ENCODE results near the gene AHCYL2.

The AHCYL2 gene

DNA sequence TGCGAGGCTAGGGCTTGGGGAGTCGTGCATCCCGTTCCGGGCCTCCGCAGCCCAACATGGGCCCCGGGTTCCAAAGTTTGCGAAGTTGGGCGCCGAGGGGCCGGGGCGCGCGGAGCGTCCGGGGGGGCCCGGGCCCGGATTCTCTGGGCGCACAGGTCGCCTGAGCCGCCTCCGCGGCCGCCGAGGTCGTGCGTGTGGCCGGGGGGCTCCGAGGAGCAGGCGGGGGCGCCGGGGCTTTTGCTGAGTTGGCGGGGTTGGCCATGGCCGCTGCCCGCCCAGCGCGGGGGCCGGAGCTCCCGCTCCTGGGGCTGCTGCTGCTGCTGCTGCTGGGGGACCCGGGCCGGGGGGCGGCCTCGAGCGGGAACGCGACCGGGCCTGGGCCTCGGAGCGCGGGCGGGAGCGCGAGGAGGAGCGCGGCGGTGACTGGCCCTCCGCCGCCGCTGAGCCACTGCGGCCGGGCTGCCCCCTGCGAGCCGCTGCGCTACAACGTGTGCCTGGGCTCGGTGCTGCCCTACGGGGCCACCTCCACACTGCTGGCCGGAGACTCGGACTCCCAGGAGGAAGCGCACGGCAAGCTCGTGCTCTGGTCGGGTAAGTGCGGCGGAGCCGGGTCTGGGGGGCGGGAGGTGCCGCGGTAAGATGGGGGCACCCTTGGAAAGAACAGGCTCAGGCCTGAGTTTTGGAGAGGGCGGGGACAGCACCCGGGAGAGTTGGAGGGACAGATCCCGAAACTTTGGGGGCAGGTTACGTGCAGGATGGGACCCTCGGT lies 35.8 kb upstream of the AHCYL2 start:
- no peak for TF ChIP-seq CTCF (IDR thresholded peaks at IDR 0.05; ENCODE audit: extremely low read depth, missing control alignments)
- peak; percentile 68 for DNase-seq (ENCODE audit: low spot score)

DNA sequence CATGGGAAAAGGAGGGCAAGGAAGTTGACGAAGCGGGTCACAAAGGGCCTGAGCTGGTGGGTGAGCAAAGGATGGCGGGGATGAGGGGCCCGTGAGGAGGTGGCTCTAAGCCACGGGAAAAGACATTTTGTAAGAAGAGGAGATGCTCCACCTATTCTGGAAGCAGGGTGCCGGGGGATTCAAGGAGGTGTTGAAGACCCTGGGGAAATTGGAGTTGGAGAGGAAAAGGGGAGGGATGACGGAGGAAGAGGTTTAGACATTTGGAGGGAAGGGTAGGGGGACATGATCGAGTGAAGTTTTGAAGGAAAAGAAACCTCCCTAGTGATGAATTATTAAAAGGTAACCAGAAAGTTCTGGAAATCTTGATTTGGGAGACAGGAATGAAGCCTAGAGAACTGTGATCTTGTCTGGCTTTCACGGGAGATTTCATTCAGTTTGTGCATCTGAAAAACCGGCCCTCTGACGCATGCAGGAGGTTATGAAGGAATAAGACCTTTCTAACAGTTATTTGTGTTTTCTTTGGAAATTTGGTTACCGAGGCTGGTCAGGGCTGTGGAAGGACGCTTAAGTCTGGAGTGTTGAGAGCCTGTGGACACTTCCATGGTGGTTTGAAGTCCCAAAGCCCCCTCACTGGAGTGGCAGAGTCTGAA lies 35.0 kb upstream of the AHCYL2 start:
- no peak for DNase-seq (ENCODE audit: low spot score)
- no peak for TF ChIP-seq CTCF (IDR thresholded peaks at IDR 0.05; ENCODE audit: extremely low read depth, missing control alignments)

GRCh38 chr7:129191272-129191671 lies 33.6 kb upstream of the AHCYL2 start:
- TF ChIP-seq CTCF (IDR thresholded peaks at IDR 0.05; ENCODE audit: extremely low read depth, missing control alignments): no peak
- no peak for DNase-seq (ENCODE audit: low spot score)

- no peak for TF ChIP-seq CTCF (IDR thresholded peaks at IDR 0.05; ENCODE audit: extremely low read depth, missing control alignments)
- DNase-seq (ENCODE audit: low spot score): no peak
Observed at GRCh38 chr7:129193892-129194291, 30.9 kb upstream of the AHCYL2 start.

GRCh38 chr7:129197771-129198170 lies 27.1 kb upstream of the AHCYL2 start:
- no peak for DNase-seq (ENCODE audit: low spot score)
- TF ChIP-seq CTCF (IDR thresholded peaks at IDR 0.05; ENCODE audit: extremely low read depth, missing control alignments): no peak

DNA sequence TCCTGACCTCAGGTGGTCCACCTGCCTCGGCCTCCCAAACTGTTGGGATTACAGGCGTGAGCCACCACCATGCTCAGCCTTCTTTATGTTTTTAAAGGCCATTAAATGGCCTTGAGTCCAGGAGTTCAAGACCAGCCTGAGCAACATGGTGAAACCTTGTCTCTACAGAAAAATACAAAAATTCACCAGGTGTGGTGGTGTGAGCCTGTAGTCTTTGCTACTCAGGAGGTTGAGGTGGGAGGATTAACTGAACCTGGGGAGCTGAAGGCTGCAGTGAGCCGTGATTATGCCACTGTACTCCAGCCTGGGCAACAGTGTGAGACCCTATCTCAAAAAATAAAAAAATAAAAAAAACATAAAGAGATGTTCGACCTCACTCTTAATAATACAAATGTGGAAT lies 25.4 kb upstream of the AHCYL2 start:
- TF ChIP-seq CTCF (IDR thresholded peaks at IDR 0.05; ENCODE audit: extremely low read depth, missing control alignments): no peak
- no peak for DNase-seq (ENCODE audit: low spot score)

- no peak for DNase-seq (ENCODE audit: low spot score)
- no peak for TF ChIP-seq CTCF (IDR thresholded peaks at IDR 0.05; ENCODE audit: extremely low read depth, missing control alignments)
Observed at GRCh38 chr7:129202058-129202777, 22.6 kb upstream of the AHCYL2 start.

Measured in GM20000 (cell line).